CD4-positive, alpha-beta T cell treated with Interleukin-15 for 1 hour (primary cell): ENCODE results near the gene SLC38A2.

Experiments
- DNase-seq: peaks from one replicate; pipeline ENCODE4 v3.0.0-alpha.2; 2020

The SLC38A2 gene

GRCh38 chr12:46390881-46391280, 18.3 kb upstream of the SLC38A2 start:
- no peak for DNase-seq

GRCh38 chr12:46390304-46390703, 17.7 kb upstream of the SLC38A2 start:
- no peak for DNase-seq

DNA sequence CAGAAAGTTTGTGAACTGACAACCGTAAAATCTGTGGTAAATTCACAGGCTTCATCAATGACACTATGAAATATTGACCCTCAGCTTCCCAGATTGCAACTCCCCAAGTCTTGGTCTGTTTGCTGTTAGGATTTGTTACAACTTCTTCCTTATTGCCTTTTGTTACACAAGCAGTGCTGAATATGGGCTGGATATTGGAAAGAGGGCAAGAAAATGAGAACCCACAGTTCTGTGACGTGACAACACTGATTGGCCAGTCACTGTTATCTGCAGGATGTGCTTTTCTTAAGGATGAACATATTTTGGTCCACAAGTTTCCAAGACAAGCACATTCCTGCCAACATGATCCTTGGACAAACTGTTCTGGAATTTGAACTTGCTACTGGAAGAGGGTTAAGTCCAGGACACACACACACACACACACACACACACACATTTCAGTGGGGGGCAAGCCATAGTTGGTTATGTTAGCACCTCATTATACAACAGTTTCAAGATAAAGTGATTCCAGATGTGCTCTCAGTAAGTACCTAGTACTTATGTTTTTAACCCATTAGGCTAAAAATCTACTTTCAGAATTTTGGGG, 16.6 kb upstream of the SLC38A2 start:
- no peak for DNase-seq

- DNase-seq = no peak
These were observed 16.0 kb upstream of the SLC38A2 start for GRCh38 chr12:46388427-46389021.

DNA sequence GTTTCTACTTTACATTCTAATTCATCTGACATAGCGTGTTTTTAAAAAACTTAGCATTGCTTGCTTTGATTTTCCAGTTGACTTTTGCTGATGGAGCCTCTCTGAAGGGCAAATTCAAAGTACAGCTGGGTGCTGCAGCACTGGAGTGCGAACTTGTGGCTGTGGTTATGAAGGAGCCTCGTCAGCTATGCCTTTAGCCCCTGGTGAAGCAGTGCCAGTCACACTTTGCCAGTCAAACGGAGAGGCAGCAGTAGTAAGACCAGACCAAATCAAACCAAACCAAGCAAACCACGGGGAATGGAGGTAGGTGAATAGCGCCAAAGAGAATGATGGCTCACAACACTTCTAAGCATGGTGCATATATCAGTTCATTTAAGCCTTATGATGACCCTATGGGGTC, 15.1 kb upstream of the SLC38A2 start:
- DNase-seq = peak; percentile 25

DNA sequence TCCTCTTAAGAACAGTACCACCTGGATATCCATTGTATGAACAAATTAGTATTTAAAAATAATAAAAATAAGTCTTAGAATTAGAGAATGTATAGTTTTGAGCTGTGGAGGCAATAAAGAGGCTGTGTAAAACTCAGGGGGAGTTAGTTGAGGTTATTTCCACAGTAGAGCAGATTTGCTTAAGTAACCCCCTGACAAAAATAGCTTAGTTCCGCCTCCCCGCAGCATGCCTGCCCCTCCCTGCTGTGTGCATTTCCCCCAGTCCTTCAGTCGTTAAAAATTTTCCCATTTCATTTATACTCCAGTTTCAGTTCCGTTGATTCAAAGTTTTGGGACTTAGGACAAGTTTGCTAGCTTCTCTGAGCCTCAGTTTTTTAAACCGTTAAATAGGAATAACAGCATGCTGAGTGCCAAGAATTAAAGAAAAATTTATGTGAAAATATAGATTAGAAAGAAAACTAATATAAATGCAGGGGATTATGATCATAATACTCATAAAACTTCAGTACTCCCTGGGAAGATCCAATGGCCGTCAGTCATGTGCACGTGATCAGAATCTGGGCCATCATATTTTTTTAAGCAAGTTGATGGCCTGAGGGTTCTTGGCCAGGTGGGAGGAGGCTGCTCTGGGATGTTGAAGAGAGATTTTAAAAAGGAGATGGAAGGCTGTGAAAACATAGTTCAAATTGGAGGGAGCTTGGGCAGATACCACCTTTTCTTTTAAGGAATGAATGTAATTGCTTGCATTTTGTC, 14.5 kb upstream of the SLC38A2 start:
- DNase-seq = peak; percentile 38

DNA sequence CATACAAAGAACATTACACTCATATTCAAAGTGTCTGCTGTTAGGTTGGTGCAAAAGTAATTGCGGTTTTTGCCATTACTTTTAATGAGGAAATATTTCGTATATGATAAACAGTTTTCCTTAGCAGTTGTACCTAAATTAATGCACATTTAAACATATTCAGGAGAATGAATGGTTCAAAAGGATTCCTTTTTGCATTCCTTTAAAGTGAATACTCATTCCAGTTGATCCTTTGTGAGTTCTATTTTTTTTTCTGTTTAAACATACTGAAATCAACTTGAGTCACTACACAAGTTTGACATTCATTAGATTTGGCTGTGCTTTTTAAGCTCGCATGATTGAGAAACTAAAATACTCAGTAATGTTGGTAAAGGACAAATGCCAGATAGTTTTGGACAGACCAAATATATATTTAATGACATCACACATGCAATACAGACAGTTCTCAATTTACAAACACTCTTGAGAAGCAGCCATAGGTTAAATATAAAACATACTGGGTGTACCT, 13.8 kb upstream of the SLC38A2 start:
- no peak for DNase-seq

DNA sequence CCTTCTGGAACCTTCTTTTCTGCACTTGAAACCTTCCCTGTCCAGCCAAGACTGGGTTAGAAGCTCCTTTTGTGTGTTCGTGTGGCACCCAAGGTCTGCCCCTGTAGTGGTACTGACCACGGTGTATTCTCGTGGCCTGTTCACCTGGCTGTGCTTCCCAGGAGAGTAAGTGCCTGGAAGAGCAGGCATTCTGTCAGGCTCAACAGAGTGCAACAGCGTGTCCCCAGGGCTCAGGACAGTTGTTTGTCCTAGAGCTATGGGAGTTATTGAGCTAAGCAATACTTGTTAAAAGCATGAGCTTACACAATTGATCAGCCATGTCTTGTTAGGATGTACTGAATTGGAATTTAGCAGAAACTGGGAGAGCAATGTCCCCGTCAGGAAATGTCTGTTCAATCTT, 12.9 kb upstream of the SLC38A2 start:
- no peak for DNase-seq

DNA sequence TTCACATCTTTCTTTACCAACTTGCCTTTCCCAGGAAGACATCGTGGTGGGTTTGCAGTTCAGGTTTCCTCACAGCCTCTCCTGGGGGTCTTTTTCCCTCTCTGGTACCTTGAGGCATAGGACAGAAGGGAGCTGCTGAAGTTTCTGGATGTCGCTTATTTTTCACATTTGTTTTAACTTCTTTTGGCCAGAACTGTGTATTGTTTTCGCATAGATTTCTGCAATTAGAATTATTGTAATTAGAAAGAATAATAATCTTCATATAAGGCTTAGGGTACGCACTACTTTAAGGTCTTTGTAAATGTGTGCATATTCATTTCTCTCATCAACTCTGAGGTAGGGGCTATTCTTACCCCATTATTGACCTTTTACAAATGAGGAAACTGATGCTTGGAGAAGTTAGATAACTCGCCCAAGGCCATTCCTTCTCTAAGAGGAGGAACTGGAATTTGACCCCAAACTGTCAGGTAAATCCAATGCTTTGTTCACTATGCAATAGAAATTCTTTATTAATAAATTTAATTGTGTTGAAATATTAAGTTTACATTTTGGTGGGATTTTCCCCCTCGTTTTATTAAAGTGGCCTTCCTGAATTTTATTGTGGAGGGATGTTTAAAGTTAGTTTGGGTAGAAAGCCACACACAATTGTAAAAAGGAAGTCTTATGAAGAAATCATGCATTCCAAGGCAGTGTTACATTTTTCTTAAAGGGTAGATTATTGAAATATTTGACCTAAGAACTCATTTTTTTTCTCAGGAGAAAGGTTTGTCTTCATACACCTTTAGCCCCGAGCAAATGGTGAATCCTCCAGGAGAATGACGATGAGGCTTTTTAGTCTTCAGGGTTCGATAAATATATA, 12.1 kb upstream of the SLC38A2 start:
- no peak for DNase-seq

DNA sequence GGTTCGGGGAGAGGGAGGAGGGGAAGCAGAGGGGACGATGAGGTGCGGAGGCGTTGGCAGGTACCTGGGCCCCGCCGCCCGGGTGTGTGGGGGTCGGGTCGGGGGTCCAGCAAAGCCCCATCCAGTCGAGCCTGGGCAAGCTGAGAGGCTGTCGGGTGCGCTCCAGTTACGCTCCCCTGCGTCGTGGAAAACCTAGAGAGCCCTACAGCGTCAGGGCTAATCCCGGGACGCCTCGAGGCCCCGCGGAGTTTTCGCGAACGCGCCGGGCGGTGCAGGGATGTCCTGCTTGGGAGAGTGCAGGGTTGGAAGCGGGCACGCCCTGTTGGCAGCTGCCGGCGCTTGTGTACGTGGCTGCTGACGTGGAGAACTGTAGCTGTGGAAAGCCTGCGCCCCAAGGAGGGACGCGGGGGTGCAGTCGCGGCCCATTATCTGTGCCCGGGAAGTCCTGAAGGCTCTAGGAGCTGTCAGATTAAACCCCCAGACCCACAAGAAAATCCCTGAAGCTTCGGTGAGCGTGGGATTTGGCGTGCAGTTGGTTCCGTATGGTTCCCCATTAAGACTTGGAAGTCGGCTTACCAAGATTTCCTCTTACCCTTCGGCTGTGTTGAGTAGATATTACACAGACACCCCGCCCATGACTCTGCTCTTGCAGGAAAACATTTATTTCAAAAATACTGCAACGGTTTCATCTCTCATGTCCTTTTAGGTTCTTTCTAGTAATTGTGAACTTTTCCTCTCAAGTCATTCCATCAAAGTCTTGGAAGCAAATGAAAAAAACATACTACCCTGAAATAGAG, 11.3 kb upstream of the SLC38A2 start:
- DNase-seq = peak; percentile 80

- DNase-seq = peak; percentile 92
These were observed 10.5 kb upstream of the SLC38A2 start for GRCh38 chr12:46382964-46383653.

GRCh38 chr12:46382408-46382963, 9.9 kb upstream of the SLC38A2 start:
- no peak for DNase-seq

DNA sequence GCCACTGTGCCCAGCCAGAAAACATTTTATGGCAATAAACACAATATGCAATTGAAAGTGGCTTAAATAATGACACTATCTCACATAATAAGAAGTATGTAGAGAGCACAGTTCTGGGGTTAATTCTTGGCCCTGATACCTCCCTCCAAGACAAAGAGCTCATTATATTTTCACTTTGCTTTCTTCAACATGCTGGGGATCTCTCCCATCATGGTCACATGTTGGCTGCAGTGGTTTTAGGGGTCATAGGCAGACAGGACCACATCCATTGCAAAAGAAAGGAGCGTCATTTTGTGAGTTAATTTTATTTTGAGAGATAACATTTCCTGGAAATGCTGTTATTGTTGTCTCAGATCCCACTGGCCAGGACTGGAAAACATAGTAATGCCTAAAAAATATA, 8.3 kb upstream of the SLC38A2 start:
- DNase-seq = no peak

GRCh38 chr12:46380022-46380796, 7.6 kb upstream of the SLC38A2 start:
- no peak for DNase-seq

GRCh38 chr12:46379352-46379751, 6.8 kb upstream of the SLC38A2 start:
- DNase-seq = no peak

DNA sequence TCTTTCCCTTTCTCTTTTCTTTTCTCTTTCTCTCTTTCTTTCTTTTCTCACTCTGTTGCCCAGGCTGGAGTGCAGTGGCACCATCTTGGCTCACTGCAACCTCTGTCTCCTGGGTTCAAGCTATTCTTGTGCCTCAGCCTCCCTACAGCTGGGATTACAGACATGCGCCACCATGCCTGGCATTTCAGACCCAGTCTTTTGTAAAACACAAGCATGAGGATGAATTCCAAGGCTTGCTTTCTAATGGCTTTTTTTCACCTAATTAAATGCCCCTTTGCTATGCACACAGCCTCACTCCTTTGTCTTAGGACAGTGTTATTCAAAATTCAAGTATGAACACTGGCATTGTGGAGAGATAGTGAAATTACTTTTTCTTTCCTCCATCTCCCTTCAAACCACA, 6.0 kb upstream of the SLC38A2 start:
- no peak for DNase-seq

- DNase-seq = no peak
These were observed 5.1 kb upstream of the SLC38A2 start for GRCh38 chr12:46377678-46378077.

DNA sequence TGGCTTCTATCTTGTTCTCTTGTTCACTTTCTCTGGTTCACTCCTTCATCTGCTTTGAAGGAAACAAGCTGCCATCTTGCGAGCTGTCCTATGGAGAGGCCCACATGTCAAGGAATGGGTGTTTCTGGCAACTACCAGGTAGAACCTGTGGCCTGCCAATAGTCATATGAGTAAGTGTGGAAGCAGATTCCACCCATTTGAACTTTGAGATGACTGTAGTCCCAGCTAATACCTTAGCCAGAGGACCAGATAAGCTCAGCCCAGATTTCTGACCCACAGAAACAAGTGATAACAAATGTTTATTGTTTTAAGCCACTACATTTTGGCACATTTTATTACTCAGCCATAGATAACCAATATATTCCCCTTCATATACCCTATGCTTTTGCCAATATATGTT, 4.0 kb upstream of the SLC38A2 start:
- DNase-seq = no peak

DNA sequence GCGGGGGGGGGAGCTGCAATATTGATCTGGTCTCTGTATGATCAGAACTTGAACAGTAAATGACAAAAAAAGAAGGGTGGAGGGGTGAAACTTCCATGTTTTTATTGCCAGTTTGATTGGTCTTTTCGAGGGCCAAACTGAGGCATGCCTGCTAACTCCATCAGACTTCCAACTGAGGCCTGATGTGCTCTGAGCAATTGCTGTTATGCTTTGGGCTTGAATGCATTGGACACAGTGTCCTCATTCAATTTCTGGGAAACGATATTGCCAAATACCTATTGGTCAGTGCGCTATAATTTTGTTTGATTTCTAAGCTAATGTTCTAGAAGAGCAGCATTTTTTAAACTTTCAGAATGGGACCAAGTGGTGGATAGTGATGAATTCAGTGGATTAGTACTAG, 2.1 kb upstream of the SLC38A2 start:
- no peak for DNase-seq

GRCh38 chr12:46374310-46374709, 1.7 kb upstream of the SLC38A2 start:
- DNase-seq = no peak
